ENCODE results near the gene P4HB. TPM values are rescaled to one million over a fixed set of nuclear protein-coding genes. Genes with fewer than 3 reads are reported as not detected.

Gene P4HB
- polyA plus RNA-seq, 1 donor: 737 TPM

- no peak for DNase-seq
- no peak overlapping the region for H3K4me3 ChIP-seq (ENCODE audit: low read length)
- peaks cover 34% of the 10 kb centered on the region for H3K4me1 ChIP-seq (ENCODE audit: control insufficient read depth, insufficient read depth, low read length)
- no peaks in the 10 kb centered on the region for H3K27me3 ChIP-seq (ENCODE audit: control insufficient read depth, insufficient read depth, low read length)
- no peak overlapping the region for H3K27ac ChIP-seq (ENCODE audit: low read length)
- peaks cover 4% of the 10 kb centered on the region for H3K9me3 ChIP-seq (ENCODE audit: control insufficient read depth, low read depth, low read length)
- peaks cover 18% of the 10 kb centered on the region for H3K36me3 ChIP-seq (ENCODE audit: control insufficient read depth, insufficient read depth, low read length)
- WGBS (ENCODE audit: insufficient coverage, low lambda C conversion rate): no CpG with 5 or more reads among the region's 13 CpGs
Measured at GRCh38 chr17:81819708-81820107, 40.6 kb downstream of the P4HB start.

DNA sequence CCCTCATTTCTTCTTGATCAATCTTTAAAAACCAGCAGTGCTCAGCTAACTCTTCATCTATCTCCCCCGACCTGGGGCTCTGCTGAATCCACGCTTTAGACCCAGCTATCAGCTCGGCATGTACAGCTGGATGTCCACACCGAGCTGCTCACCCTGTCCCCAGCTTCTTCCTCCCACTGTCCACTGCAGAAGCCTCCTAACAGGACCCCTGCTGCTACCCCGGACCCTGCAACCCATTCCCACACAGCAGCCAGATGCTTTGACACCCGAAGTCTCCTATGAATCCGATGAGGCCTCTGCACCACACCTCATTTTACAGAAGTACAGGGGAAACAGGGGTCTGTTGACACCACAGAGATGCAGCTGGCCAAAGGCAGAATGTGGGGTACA lies 42.6 kb downstream of the P4HB start:
- H3K27ac ChIP-seq (ENCODE audit: low read length): no peak overlapping the region
- 37% methylated on average over 2 of the region's 7 CpGs for WGBS (ENCODE audit: insufficient coverage, low lambda C conversion rate)

GRCh38 chr17:81815646-81815986 lies 44.7 kb downstream of the P4HB start:
- Histone ChIP-seq H3K4me3 (ENCODE audit: low read length) (no peak overlapping the region), H3K27ac (ENCODE audit: low read length) (peak overlapping the region; percentile 46), H3K27me3 (ENCODE audit: control insufficient read depth, insufficient read depth, low read length) (no peaks in the 10 kb centered on the region)

More for the DNA sequence above, 42.6 kb downstream of the P4HB start:
- Histone ChIP-seq H3K4me1 (ENCODE audit: control insufficient read depth, insufficient read depth, low read length) (peaks cover 34% of the 10 kb centered on the region), H3K36me3 (ENCODE audit: control insufficient read depth, insufficient read depth, low read length) (peaks cover 5% of the 10 kb centered on the region), H3K9me3 (ENCODE audit: control insufficient read depth, low read depth, low read length) (peaks cover 4% of the 10 kb centered on the region), H3K4me3 (ENCODE audit: low read length) (no peak overlapping the region), H3K27me3 (ENCODE audit: control insufficient read depth, insufficient read depth, low read length) (no peaks in the 10 kb centered on the region)
- no peak for DNase-seq

DNA sequence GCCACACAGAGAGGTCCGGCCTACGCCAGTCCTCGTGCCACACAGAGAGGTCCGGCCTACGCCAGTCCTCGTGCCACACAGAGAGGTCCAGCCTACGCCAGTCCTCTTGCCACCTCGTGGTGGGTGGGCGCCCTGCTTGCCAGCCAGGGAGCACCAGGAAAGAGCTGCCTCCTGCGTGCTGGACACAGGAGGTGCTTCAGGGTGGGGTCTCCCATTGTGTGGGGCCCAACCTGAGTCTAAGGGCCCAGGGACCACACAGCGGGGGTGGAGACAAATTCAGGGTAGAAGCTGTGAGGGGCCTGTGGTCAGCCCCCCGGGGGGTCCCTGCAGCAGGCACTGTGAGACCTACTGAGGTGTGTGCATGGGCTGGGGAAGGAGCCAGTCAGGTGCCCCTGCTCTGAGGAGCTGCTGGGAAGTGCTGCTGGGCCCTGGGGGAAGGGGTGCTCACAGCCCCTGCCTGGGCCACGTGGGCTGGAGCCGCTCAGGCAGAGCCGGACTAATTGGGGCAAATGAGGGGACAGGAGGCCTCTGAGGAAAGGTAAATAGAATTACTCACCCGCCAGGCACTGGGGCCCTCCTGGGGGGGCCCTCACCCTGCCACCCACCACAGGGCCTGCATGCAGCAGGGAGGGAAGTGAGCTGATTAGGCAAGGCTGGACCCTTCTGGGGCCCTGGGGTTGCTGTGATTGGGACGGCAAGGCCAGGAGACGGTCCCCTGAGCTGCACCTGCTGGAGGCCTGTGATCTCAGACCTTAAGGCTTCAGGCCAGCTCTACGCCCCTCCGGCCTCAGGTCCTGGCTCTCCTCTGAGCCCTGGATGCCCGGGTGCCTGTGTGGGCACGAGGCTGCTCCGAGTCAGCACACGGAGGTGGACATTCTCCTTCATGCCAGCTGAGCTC lies 45.3 kb downstream of the P4HB start:
- WGBS (ENCODE audit: insufficient coverage, low lambda C conversion rate): no CpG with 5 or more reads among the region's 24 CpGs

More at GRCh38 chr17:81815646-81815986, 44.7 kb downstream of the P4HB start:
- no peak for DNase-seq
- Histone ChIP-seq H3K9me3 (ENCODE audit: control insufficient read depth, low read depth, low read length) (no peaks in the 10 kb centered on the region), H3K4me1 (ENCODE audit: control insufficient read depth, insufficient read depth, low read length) (peaks cover 17% of the 10 kb centered on the region), H3K36me3 (ENCODE audit: control insufficient read depth, insufficient read depth, low read length) (no peaks in the 10 kb centered on the region)
- no CpG with 5 or more reads among the region's 2 CpGs for WGBS (ENCODE audit: insufficient coverage, low lambda C conversion rate)

DNA sequence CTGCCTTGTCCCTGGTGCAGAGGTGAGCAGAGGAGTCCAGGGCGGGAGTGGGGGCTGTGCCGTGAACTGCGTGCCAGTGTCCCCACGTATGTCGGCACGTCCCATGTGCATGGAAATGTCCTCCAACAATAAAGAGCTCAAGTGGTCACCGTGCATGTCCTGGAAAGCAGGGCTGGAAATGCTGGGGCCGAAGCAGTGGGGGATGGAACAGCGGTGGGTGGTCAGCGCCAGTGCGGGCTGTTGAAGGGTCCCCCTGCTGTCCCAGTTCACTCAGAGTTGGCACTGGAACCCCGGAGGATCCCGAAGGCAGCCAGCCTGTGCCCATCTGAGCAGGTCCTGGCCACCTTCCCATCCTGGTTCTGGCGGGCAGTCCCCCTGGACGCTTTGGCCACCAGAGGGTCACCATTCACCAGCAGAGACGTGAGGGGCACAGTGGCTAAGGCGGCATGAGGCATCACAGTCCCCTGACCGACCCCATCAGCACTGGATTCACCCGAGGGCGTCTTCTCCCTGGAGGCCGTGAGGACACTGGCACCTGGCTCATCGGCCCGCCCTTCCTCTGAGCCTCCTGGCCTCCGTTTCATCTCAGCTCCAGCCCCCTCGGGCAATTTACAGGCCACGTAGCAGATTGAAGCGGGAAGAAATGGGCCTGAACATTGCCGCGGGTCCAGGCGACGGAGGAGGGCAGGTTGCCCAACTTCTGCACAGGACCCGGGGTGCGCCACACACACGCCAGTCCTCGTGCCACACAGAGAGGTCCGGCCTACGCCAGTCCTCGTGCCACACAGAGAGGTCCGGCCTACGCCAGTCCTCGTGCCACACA lies 46.3 kb downstream of the P4HB start:
- WGBS (ENCODE audit: insufficient coverage, low lambda C conversion rate): no CpG with 5 or more reads among the region's 41 CpGs
- no peak overlapping the region for H3K27ac ChIP-seq (ENCODE audit: low read length)
- H3K36me3 ChIP-seq (ENCODE audit: control insufficient read depth, insufficient read depth, low read length): no peaks in the 10 kb centered on the region
- no peak overlapping the region for H3K4me3 ChIP-seq (ENCODE audit: low read length)
- peaks cover 17% of the 10 kb centered on the region for H3K4me1 ChIP-seq (ENCODE audit: control insufficient read depth, insufficient read depth, low read length)
- H3K9me3 ChIP-seq (ENCODE audit: control insufficient read depth, low read depth, low read length): no peaks in the 10 kb centered on the region
- H3K27me3 ChIP-seq (ENCODE audit: control insufficient read depth, insufficient read depth, low read length): peaks cover 11% of the 10 kb centered on the region
- no peak for DNase-seq

More for the DNA sequence above, 45.3 kb downstream of the P4HB start:
- Histone ChIP-seq H3K4me3 (ENCODE audit: low read length) (no peak overlapping the region), H3K4me1 (ENCODE audit: control insufficient read depth, insufficient read depth, low read length) (peaks cover 17% of the 10 kb centered on the region), H3K27ac (ENCODE audit: low read length) (peak overlapping the region; percentile 46), H3K27me3 (ENCODE audit: control insufficient read depth, insufficient read depth, low read length) (peaks cover 2% of the 10 kb centered on the region), H3K36me3 (ENCODE audit: control insufficient read depth, insufficient read depth, low read length) (no peaks in the 10 kb centered on the region), H3K9me3 (ENCODE audit: control insufficient read depth, low read depth, low read length) (no peaks in the 10 kb centered on the region)
- DNase-seq: peak; percentile 81 to 92

DNA sequence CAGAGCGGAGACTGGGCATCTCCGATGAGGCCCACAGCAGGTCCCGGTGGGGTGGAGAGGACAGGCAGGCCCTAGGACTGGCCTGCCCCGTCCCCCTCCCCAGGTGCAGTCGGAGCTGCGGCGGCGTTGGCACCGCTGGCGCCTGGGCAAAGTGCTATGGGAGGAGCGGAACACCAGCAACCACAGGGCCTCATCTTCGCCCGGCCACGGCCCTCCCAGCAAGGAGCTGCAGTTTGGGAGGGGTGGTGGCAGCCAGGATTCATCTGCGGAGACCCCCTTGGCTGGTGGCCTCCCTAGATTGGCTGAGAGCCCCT lies 47.0 kb downstream of the P4HB start:
- no peaks in the 10 kb centered on the region for H3K36me3 ChIP-seq (ENCODE audit: control insufficient read depth, insufficient read depth, low read length)
- no peak overlapping the region for H3K4me3 ChIP-seq (ENCODE audit: low read length)
- H3K27ac ChIP-seq (ENCODE audit: low read length): no peak overlapping the region
- no peak for DNase-seq
- peaks cover 17% of the 10 kb centered on the region for H3K27me3 ChIP-seq (ENCODE audit: control insufficient read depth, insufficient read depth, low read length)
- WGBS (ENCODE audit: insufficient coverage, low lambda C conversion rate): no CpG with 5 or more reads among the region's 15 CpGs
- no peaks in the 10 kb centered on the region for H3K9me3 ChIP-seq (ENCODE audit: control insufficient read depth, low read depth, low read length)
- H3K4me1 ChIP-seq (ENCODE audit: control insufficient read depth, insufficient read depth, low read length): peaks cover 17% of the 10 kb centered on the region

DNA sequence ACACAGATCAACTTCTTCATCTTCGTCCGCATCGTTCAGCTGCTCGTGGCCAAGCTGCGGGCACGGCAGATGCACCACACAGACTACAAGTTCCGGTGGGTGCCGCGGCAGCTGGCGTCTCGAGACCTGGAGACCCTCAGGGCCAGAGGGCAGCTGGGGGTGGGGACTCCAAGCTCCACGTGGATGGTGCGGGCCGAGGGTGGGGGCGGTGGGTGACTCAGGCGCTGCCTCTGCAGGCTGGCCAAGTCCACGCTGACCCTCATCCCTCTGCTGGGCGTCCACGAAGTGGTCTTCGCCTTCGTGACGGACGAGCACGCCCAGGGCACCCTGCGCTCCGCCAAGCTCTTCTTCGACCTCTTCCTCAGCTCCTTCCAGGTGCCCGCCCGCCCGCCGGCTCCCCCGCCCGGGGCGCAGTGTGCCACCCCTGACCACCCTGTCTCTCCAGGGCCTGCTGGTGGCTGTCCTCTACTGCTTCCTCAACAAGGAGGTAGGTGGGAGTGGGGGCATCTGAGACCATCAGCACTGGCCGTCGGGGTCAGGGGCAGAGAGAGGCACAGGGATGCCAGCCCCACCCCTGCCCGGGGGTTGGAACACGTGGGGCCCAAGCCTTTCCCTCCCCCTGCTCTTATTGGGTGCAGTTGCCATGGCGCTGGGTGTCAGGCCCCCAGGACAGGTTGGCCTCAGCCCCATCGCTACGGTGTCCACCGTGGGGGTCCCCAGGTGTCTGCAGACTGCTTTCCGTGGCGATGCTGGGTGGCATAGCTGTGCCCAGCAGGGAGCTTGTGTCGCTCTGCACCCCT lies 47.6 kb downstream of the P4HB start:
- WGBS (ENCODE audit: insufficient coverage, low lambda C conversion rate): 100% methylated on average over 1 of the region's 45 CpGs
- DNase-seq: no peak
- Histone ChIP-seq H3K36me3 (ENCODE audit: control insufficient read depth, insufficient read depth, low read length) (no peaks in the 10 kb centered on the region), H3K27ac (ENCODE audit: low read length) (no peak overlapping the region), H3K9me3 (ENCODE audit: control insufficient read depth, low read depth, low read length) (no peaks in the 10 kb centered on the region), H3K4me3 (ENCODE audit: low read length) (no peak overlapping the region), H3K27me3 (ENCODE audit: control insufficient read depth, insufficient read depth, low read length) (peaks cover 22% of the 10 kb centered on the region), H3K4me1 (ENCODE audit: control insufficient read depth, insufficient read depth, low read length) (peaks cover 17% of the 10 kb centered on the region)

- no peak for DNase-seq
- Histone ChIP-seq H3K9me3 (ENCODE audit: control insufficient read depth, low read depth, low read length) (no peaks in the 10 kb centered on the region), H3K36me3 (ENCODE audit: control insufficient read depth, insufficient read depth, low read length) (no peaks in the 10 kb centered on the region), H3K4me3 (ENCODE audit: low read length) (no peak overlapping the region), H3K4me1 (ENCODE audit: control insufficient read depth, insufficient read depth, low read length) (peaks cover 17% of the 10 kb centered on the region), H3K27me3 (ENCODE audit: control insufficient read depth, insufficient read depth, low read length) (peaks cover 31% of the 10 kb centered on the region), H3K27ac (ENCODE audit: low read length) (no peak overlapping the region)
- no CpG with 5 or more reads among the region's 24 CpGs for WGBS (ENCODE audit: insufficient coverage, low lambda C conversion rate)
Measured at GRCh38 chr17:81811705-81812570, 48.4 kb downstream of the P4HB start.

DNA sequence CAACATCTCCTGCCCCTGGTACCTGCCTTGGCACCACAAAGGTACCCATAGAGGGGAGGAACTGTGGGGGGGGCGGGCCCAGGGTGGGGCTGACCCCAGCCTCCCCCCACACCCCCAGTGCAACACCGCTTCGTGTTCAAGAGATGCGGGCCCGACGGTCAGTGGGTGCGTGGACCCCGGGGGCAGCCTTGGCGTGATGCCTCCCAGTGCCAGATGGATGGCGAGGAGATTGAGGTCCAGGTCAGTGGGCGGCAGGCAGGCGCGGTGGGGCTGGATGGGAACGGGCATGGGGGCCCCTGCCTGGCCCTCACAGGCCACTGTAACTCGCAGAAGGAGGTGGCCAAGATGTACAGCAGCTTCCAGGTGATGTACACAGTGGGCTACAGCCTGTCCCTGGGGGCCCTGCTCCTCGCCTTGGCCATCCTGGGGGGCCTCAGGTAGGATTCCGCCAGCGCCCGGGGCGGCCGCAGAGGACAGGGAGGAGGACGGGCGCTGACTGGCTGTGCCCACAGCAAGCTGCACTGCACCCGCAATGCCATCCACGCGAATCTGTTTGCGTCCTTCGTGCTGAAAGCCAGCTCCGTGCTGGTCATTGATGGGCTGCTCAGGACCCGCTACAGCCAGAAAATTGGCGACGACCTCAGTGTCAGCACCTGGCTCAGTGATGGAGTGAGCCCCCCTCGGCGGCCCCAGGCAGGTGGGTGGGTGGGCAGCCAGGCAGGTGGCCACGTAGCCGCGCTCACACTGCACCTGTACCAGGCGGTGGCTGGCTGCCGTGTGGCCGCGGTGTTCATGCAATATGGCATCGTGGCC lies 49.2 kb downstream of the P4HB start:
- no peak overlapping the region for H3K4me3 ChIP-seq (ENCODE audit: low read length)
- no peaks in the 10 kb centered on the region for H3K36me3 ChIP-seq (ENCODE audit: control insufficient read depth, insufficient read depth, low read length)
- no CpG with 5 or more reads among the region's 42 CpGs for WGBS (ENCODE audit: insufficient coverage, low lambda C conversion rate)
- H3K27me3 ChIP-seq (ENCODE audit: control insufficient read depth, insufficient read depth, low read length): peaks cover 39% of the 10 kb centered on the region
- no peak overlapping the region for H3K27ac ChIP-seq (ENCODE audit: low read length)
- no peak for DNase-seq
- no peaks in the 10 kb centered on the region for H3K9me3 ChIP-seq (ENCODE audit: control insufficient read depth, low read depth, low read length)
- H3K4me1 ChIP-seq (ENCODE audit: control insufficient read depth, insufficient read depth, low read length): peaks cover 14% of the 10 kb centered on the region
